Erythroblast (primary cell): ENCODE measurements around the gene MUC4.

Source experiments
- GATA1 ChIP-seq: IDR thresholded peaks from 2 replicates; pipeline ENCODE4 v1.6.1; 2011; ENCODE audit warnings: low read depth, mild to moderate bottlenecking, control low read depth, low read length, moderate library complexity
- POLR2A ChIP-seq: IDR thresholded peaks from 2 replicates; pipeline ENCODE4 v1.6.1; 2011; ENCODE audit warnings: mild to moderate bottlenecking, low read length

- no peak for TF ChIP-seq GATA1
- no peak for TF ChIP-seq POLR2A
Measured at GRCh38 chr3:195810455-195810845, 1.3 kb downstream of the MUC4 start.
